Mesothelial cell of epicardium (in vitro differentiated cells): Measurements from ENCODE around the gene LKAAEAR1. TPM values are rescaled to one million over a fixed set of nuclear protein-coding genes. Genes with fewer than 3 reads are reported as not detected.
A peak's percentile ranks its signal among the peaks of the same experiment; 100 is the strongest.

ENCODE experiments used
- DNase-seq, 2 experiments: peaks; one replicate each; pipeline ENCODE4 v3.0.0; 2021; ENCODE audit warnings: low spot score in 2 of 2; ENCODE audit not compliant: unreplicated experiment in 2 of 2
- H3K27ac Mint-ChIP-seq: 2 replicates; pipeline ENCODE4 v1.8.0; 2021; ENCODE audit warnings: mixed read lengths
- H3K27me3 Mint-ChIP-seq: 2 replicates; pipeline ENCODE4 v1.8.0; 2021; ENCODE audit warnings: low read depth, mixed read lengths
- H3K36me3 Mint-ChIP-seq: 2 replicates; pipeline ENCODE4 v1.8.0; 2021; ENCODE audit warnings: mixed read lengths
- H3K4me1 Mint-ChIP-seq: 2 replicates; pipeline ENCODE4 v1.8.0; 2021; ENCODE audit warnings: mixed read lengths
- H3K4me3 Mint-ChIP-seq: 2 replicates; pipeline ENCODE4 v1.8.0; 2021; ENCODE audit warnings: mild to moderate bottlenecking, moderate library complexity, mixed read lengths
- H3K9me3 Mint-ChIP-seq: 2 replicates; pipeline ENCODE4 v1.8.0; 2021; ENCODE audit warnings: mixed read lengths
- total RNA-seq: library from RNA; stranded (reverse); gene quantifications from 3 replicates; pipeline ENCODE4 v1.2.1, GENCODE V29; 2021
- TF ChIP-seq, protein P1 (sequence below): fragments of 200-600 bp; sonication (generic); IDR thresholded peaks from one replicate; pipeline ENCODE4 v1.5.0; 2021; ENCODE audit warnings: antibody characterized with exemption; ENCODE audit not compliant: unreplicated experiment

LKAAEAR1 gene
- total RNA-seq, 1 donor from 2014 or later, result not detected

DNA sequence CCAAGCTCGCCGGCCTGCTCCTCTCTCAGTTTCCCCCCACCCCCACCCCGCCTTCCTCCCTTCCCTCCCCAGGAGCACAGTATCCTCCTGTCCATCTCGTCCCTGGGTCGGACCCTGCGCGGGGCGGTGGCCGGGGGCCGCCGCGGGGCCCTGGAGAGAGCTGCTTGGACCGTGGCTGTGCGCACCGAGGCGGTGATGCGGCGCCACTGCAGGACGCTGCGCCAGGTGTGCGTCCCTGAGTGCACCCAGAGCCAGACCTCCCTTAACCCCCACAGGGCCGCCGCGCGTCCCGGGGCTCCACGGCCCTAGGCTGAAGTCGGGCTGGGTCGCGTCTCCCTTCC, 46.0 kb downstream of the LKAAEAR1 start:
- Mint-ChIP-seq H3K27ac (no peak overlapping the region), H3K4me3 (peak overlapping the region; percentile 17), H3K4me1 (peaks cover 8% of the 10 kb centered on the region), H3K9me3 (no peaks in the 10 kb centered on the region), H3K27me3 (peaks cover 52% of the 10 kb centered on the region), H3K36me3 (peaks cover 4% of the 10 kb centered on the region)
- no peak for DNase-seq
- TF ChIP-seq, protein P1, sequence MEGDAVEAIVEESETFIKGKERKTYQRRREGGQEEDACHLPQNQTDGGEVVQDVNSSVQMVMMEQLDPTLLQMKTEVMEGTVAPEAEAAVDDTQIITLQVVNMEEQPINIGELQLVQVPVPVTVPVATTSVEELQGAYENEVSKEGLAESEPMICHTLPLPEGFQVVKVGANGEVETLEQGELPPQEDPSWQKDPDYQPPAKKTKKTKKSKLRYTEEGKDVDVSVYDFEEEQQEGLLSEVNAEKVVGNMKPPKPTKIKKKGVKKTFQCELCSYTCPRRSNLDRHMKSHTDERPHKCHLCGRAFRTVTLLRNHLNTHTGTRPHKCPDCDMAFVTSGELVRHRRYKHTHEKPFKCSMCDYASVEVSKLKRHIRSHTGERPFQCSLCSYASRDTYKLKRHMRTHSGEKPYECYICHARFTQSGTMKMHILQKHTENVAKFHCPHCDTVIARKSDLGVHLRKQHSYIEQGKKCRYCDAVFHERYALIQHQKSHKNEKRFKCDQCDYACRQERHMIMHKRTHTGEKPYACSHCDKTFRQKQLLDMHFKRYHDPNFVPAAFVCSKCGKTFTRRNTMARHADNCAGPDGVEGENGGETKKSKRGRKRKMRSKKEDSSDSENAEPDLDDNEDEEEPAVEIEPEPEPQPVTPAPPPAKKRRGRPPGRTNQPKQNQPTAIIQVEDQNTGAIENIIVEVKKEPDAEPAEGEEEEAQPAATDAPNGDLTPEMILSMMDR, result no peak

DNA sequence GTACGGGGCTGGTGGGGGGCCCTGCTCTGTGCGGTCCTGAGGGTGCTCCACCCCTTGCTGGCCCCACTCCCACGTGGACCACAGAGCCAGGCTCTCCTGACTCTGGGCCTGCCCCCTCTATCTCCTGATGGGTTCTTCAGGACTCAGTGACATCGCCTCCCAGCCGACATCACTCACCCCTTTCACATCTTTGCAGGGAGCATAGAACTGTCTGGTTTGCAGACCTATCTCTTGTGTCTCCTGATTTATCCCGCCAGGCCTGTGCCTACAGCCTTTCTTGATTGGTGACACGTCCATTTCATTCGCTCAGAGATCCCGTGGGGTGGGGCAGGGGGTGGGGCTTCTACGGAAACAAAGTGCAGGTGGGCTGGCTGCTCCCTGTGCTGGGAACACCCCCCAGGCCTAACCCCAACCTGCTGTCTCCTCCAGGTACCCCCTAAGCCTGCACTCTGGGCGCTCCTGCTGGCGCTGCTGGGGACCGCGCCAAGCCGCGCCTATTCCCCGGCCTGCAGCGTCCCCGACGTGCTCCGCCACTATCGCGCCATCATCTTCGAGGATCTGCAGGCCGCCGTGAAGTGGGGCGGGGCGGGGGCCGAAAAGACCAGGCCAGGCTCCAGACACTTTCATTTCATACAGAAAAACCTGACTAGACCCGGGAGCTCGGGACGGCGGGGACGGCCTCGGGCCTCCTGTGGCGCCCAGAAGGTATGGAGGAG, 46.5 kb downstream of the LKAAEAR1 start:
- TF ChIP-seq, protein P1, result no peak
- peaks cover 50% of the 10 kb centered on the region for H3K27me3 Mint-ChIP-seq

DNA sequence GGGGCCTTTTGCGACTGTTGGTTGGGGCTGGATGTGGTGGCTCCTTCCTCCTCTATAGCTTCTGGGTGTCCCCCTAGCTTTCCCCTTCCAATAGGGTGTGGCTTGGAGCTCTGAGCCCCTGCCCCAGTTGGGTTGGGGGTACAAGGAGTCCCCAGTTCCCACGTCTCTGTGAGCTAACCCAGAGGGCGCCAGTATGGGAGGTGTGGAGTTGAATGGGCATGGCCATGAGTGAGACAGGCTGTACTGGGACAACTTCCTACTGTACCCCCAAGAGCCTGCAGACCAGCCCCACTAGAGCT, 47.0 kb downstream of the LKAAEAR1 start:
- Mint-ChIP-seq H3K27me3 (peaks cover 49% of the 10 kb centered on the region), H3K4me1 (peaks cover 8% of the 10 kb centered on the region), H3K27ac (no peak overlapping the region), H3K36me3 (peaks cover 4% of the 10 kb centered on the region), H3K4me3 (no peak overlapping the region), H3K9me3 (no peaks in the 10 kb centered on the region)
- TF ChIP-seq, protein P1, result no peak
- DNase-seq, result no peak

More for the DNA sequence above, 46.5 kb downstream of the LKAAEAR1 start:
- DNase-seq, result no peak
- no peak overlapping the region for H3K27ac Mint-ChIP-seq
- peaks cover 8% of the 10 kb centered on the region for H3K4me1 Mint-ChIP-seq
- H3K36me3 Mint-ChIP-seq, result peaks cover 4% of the 10 kb centered on the region
- no peaks in the 10 kb centered on the region for H3K9me3 Mint-ChIP-seq
- peak overlapping the region; percentile 46 for H3K4me3 Mint-ChIP-seq

DNA sequence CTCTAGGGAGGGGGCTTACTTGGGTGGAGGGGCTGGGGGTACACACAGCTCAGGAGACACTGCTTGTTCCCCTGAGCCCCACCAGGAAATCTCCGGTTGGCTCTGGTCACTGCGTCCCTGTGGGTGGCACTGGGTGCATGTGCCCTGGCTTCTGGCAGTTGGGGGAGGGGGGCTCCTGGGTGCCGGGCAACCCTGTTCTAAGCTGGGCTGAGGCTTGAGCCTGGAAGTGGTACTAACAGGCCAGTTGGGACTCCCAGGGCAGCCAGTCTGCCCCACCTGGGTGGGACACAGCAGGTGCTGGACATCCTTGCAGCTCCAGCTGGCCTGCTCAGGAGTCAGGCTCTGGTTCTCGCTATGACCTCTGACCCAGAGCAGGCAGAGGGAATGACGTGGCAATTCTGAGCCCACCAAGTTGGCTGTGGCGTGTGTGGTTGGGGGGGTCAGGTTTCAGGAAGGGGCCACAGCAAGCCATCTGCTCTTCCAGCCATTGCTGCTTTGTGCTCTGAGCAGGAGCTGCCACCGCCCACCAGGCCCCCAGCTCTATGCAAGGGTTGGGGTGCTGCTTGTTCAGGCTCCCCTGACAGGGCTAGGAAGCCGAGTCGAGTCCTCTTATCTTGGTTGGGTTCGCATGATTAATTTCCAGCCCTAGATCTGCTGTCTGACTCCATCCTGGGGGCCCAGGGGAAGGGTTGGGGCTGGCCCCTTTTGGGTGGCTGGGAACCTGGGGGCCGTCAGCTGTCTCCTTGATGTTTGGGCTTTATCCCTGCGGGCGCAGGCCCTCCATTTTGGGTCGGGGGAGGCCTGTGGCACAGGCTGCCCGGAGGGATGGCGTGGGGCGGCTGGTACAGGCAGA, 47.6 kb downstream of the LKAAEAR1 start:
- no peak overlapping the region for H3K4me3 Mint-ChIP-seq
- peaks cover 4% of the 10 kb centered on the region for H3K36me3 Mint-ChIP-seq
- no peaks in the 10 kb centered on the region for H3K9me3 Mint-ChIP-seq
- H3K27me3 Mint-ChIP-seq, result peaks cover 43% of the 10 kb centered on the region
- no peak overlapping the region for H3K27ac Mint-ChIP-seq
- H3K4me1 Mint-ChIP-seq, result peaks cover 8% of the 10 kb centered on the region
- DNase-seq, result no peak
- TF ChIP-seq, protein P1, result no peak

DNA sequence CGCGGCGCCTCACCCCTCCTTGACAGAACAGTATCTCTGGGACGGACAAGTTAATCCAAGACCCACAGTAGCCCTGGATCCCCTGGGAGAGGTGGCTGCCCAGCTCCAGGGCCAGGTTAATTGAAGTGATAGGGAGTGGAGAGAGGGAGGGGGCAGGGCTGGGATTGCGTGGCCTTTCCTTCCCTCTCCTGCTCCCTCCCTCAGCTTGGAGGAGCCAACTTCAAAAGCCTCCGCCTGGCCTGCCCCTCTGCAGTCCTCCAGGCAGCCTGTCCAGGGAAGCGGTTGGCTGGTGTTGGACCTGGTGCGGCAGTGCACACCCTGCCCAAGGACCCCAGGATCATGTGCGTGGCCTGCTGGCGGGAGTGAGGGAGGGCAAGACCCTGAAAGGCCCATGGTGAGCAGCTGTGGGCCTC, 48.3 kb downstream of the LKAAEAR1 start, which contains the start of gene C20orf204:
Gene C20orf204, plus strand, starts transcription at position 250 of the 413 bp plus-strand sequence. Its CDS starts 142 bp downstream, at position 392.
- TF ChIP-seq, protein P1, result no peak
- Mint-ChIP-seq H3K4me3 (no peak within 1 kb of the TSS), H3K36me3 (peaks cover 4% of the 10 kb centered on the region), H3K27me3 (peaks cover 37% of the 10 kb centered on the region), H3K27ac (no peak within 1 kb of the TSS), H3K9me3 (no peaks in the 10 kb centered on the region), H3K4me1 (peaks cover 8% of the 10 kb centered on the region)
- no peak for DNase-seq
